Calu3 (cell line): ENCODE results near the gene ZNF334. TPM values are rescaled to one million over a fixed set of nuclear protein-coding genes. Genes with fewer than 3 reads are reported as not detected.

Experiments used
- BruUV-seq: library from RNA; stranded (reverse); fragments of 400-500 nt; replicated peaks from 2 replicates; lab custom pipeline; 2021; lab: Mats Ljungman, UMichigan
- CTCF ChIA-PET: fragments of 300-600 bp; sonication (Branson Sonifier 250); formaldehyde crosslinking; loops from one replicate; lab custom pipeline; 2022; ENCODE audit warnings: antibody characterized with exemption; lab: Charles Lee
- DNase-seq: peaks from one replicate; pipeline ENCODE4 v3.0.0; 2022
- H3K27ac Mint-ChIP-seq: one replicate; pipeline ENCODE4 v1.8.0; 2022; ENCODE audit warnings: mixed read lengths; ENCODE audit not compliant: unreplicated experiment
- H3K27me3 Mint-ChIP-seq: one replicate; pipeline ENCODE4 v1.8.0; 2022; ENCODE audit warnings: mixed read lengths; ENCODE audit not compliant: unreplicated experiment
- H3K36me3 Mint-ChIP-seq: one replicate; pipeline ENCODE4 v1.8.0; 2022; ENCODE audit warnings: mild to moderate bottlenecking, moderate library complexity, mixed read lengths; ENCODE audit not compliant: insufficient read depth, unreplicated experiment
- H3K4me1 Mint-ChIP-seq: one replicate; pipeline ENCODE4 v1.8.0; 2022; ENCODE audit warnings: mild to moderate bottlenecking, low read depth, mixed read lengths; ENCODE audit not compliant: unreplicated experiment
- H3K4me3 Mint-ChIP-seq: one replicate; pipeline ENCODE4 v1.8.0; 2022; ENCODE audit warnings: mild to moderate bottlenecking, low read depth, moderate library complexity, mixed read lengths; ENCODE audit not compliant: unreplicated experiment
- H3K9me3 Mint-ChIP-seq: one replicate; pipeline ENCODE4 v1.8.0; 2022; ENCODE audit warnings: low read depth, mixed read lengths; ENCODE audit not compliant: unreplicated experiment
- intact Hi-C: fragments of 100-400 bp; cut with micrococcal nuclease; formaldehyde crosslinking; loops from one replicate; pipeline ENCODE4 v1.10.0; 2022; ENCODE audit not compliant: unreplicated experiment
- total RNA-seq: library from RNA; stranded (reverse); gene quantifications from 2 replicates; pipeline ENCODE4 v1.2.3, GENCODE V29; 2022
- TF ChIP-seq, protein P1 (sequence below): fragments of 200-600 bp; IDR thresholded peaks from one replicate; pipeline ENCODE4 v1.8.0; 2022; ENCODE audit warnings: antibody characterized with exemption; ENCODE audit not compliant: unreplicated experiment

ZNF334 gene
- total RNA-seq, 1 experiment from 2014 or later, result not detected

- no peak overlapping the region for H3K27ac Mint-ChIP-seq
- peaks cover 13% of the 10 kb centered on the region for H3K4me1 Mint-ChIP-seq
- no peaks in the 10 kb centered on the region for H3K36me3 Mint-ChIP-seq
- no peaks in the 10 kb centered on the region for H3K9me3 Mint-ChIP-seq
- TF ChIP-seq, protein P1, sequence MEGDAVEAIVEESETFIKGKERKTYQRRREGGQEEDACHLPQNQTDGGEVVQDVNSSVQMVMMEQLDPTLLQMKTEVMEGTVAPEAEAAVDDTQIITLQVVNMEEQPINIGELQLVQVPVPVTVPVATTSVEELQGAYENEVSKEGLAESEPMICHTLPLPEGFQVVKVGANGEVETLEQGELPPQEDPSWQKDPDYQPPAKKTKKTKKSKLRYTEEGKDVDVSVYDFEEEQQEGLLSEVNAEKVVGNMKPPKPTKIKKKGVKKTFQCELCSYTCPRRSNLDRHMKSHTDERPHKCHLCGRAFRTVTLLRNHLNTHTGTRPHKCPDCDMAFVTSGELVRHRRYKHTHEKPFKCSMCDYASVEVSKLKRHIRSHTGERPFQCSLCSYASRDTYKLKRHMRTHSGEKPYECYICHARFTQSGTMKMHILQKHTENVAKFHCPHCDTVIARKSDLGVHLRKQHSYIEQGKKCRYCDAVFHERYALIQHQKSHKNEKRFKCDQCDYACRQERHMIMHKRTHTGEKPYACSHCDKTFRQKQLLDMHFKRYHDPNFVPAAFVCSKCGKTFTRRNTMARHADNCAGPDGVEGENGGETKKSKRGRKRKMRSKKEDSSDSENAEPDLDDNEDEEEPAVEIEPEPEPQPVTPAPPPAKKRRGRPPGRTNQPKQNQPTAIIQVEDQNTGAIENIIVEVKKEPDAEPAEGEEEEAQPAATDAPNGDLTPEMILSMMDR, result no peak
- peaks cover 99% of the 10 kb centered on the region for H3K27me3 Mint-ChIP-seq
- DNase-seq, result no peak
- no peak overlapping the region for H3K4me3 Mint-ChIP-seq
- BruUV-seq, result no TSS peak
- CTCF ChIA-PET, result interaction anchor here (1.3 kb wide), 1 partner anchor 10 kb away, joined by 3 read pairs; no protein-coding TSS in a partner anchor
- intact Hi-C loops, result no loop called here
These were observed 25.7 kb downstream of the ZNF334 start for GRCh38 chr20:46487628-46488027.

GRCh38 chr20:46485431-46485830 is 27.9 kb downstream of the ZNF334 start:
- intact Hi-C loops, result no loop called here
- no TSS peak for BruUV-seq
- Mint-ChIP-seq H3K36me3 (no peaks in the 10 kb centered on the region), H3K4me3 (no peak overlapping the region), H3K27me3 (peaks cover 99% of the 10 kb centered on the region), H3K4me1 (peaks cover 13% of the 10 kb centered on the region), H3K9me3 (no peaks in the 10 kb centered on the region), H3K27ac (no peak overlapping the region)
- no peak for DNase-seq
- TF ChIP-seq, protein P1, result no peak
- CTCF ChIA-PET, result interaction anchor here (0.7 to 1.6 kb wide), 4 partner anchors 12 to 463 kb away, joined by 3 to 6 read pairs (median 4); no protein-coding TSS in a partner anchor

GRCh38 chr20:46484954-46485353 is 28.4 kb downstream of the ZNF334 start:
- H3K27ac Mint-ChIP-seq, result no peak overlapping the region
- H3K4me3 Mint-ChIP-seq, result no peak overlapping the region
- CTCF ChIA-PET, result interaction anchor here (0.9 to 1.6 kb wide), 3 partner anchors 12 to 463 kb away, joined by 3 to 6 read pairs (median 4); no protein-coding TSS in a partner anchor
- H3K4me1 Mint-ChIP-seq, result peaks cover 13% of the 10 kb centered on the region
- H3K9me3 Mint-ChIP-seq, result no peaks in the 10 kb centered on the region
- H3K27me3 Mint-ChIP-seq, result peaks cover 99% of the 10 kb centered on the region
- no peaks in the 10 kb centered on the region for H3K36me3 Mint-ChIP-seq
- TF ChIP-seq, protein P1, result no peak
- no peak for DNase-seq
- BruUV-seq, result no TSS peak
- intact Hi-C loops, result no loop called here

- no peaks in the 10 kb centered on the region for H3K9me3 Mint-ChIP-seq
- CTCF ChIA-PET, result no interaction called here
- H3K27ac Mint-ChIP-seq, result no peak overlapping the region
- no peaks in the 10 kb centered on the region for H3K36me3 Mint-ChIP-seq
- H3K4me1 Mint-ChIP-seq, result peaks cover 13% of the 10 kb centered on the region
- TF ChIP-seq, protein P1, result no peak
- H3K4me3 Mint-ChIP-seq, result no peak overlapping the region
- BruUV-seq, result no TSS peak
- peaks cover 100% of the 10 kb centered on the region for H3K27me3 Mint-ChIP-seq
- intact Hi-C loops, result no loop called here
- DNase-seq, result no peak
These were observed 29.5 kb downstream of the ZNF334 start for GRCh38 chr20:46483879-46484278.
